Activated T-cell treated with anti-CD3 and anti-CD28 coated beads for 4 hours (primary cell): ENCODE measurements around the gene RSPRY1.

Experiments used
- DNase-seq: peaks from one replicate; pipeline ENCODE4 v3.0.0-alpha.2; 2020

Gene RSPRY1

DNA sequence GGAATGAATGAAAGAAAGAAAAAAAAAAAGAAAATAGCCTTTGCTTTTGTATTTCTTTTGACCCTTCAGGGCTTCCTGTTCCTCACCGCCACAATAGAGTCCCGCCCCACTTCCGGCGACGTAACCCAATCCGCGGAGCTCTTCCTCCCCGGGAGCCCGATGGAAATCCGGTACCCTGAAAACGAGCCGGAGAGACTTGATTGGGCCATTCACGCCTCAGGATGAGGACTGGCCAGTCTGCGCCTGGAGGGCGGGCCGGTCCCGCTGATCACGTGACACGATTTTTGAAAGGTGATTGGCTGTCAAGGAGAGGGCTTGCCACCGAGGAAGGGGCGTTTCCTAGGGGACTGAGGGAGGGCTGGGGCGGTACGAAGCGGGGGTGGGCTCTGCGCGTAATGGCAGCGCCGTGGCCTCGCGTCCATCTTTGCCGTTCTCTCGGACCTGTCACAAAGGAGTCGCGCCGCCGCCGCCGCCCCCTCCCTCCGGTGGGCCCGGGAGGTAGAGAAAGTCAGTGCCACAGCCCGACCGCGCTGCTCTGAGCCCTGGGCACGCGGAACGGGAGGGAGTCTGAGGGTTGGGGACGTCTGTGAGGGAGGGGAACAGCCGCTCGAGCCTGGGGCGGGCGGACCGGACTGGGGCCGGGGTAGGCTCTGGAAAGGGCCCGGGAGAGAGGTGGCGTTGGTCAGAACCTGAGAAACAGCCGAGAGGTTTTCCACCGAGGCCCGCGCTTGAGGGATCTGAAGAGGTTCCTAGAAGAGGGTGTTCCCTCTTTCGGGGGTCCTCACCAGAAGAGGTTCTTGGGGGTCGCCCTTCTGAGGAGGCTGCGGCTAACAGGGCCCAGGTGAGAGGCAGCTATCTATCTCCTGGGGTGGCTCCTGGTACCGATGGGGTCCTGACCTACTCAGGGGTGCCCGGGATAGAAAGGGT is at the start of gene RSPRY1, which contains the start of gene PSME3IP1:
Gene RSPRY1, plus strand, starts transcription at position 385 of the 927 bp plus-strand sequence. CDS start 18,330 bp downstream, outside the sequence.
Gene PSME3IP1, minus strand, starts transcription at position 95 of the 927 bp plus-strand sequence. CDS start 12,185 bp downstream, outside the sequence.
- DNase-seq, result peak; percentile 98

- no peak for DNase-seq
These were observed 49.1 kb upstream of the RSPRY1 start for GRCh38 chr16:57137043-57137442.

DNA sequence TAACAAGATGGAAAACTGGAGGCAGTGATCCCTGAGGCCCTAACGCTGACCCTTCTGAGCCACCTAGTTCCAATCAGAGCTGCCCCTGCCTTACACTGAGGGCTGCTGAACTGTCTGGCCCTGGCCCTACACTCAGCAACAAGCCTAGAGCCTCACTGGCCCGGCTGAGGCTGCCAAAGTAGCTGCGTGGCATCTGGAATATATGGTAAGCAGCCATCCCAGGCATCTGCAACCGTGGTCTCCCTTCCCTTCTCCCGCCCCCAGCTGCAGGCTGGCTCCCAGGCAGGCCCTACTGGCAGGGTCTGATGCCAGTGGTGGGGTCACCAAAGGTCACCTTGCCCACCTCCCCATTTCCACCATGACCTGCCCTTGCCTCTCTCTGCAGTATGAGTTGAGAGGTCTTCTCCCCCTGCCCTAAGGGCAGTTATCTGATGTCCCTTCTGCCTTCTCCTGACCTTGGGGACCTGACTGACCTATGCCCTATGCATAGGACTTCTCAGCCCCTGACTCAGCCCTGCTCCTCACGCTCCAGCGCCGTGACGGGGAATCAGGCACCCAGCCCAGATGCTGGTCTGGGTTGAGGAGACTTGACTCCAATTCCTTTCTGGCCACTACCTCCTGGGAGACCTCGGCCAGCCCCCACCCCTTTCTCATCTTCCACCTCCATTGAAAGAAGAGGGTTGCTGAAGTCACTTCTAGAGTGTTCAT is 48.4 kb upstream of the RSPRY1 start:
- DNase-seq, result no peak

GRCh38 chr16:57138281-57138935 is 47.7 kb upstream of the RSPRY1 start:
- DNase-seq, result no peak

DNA sequence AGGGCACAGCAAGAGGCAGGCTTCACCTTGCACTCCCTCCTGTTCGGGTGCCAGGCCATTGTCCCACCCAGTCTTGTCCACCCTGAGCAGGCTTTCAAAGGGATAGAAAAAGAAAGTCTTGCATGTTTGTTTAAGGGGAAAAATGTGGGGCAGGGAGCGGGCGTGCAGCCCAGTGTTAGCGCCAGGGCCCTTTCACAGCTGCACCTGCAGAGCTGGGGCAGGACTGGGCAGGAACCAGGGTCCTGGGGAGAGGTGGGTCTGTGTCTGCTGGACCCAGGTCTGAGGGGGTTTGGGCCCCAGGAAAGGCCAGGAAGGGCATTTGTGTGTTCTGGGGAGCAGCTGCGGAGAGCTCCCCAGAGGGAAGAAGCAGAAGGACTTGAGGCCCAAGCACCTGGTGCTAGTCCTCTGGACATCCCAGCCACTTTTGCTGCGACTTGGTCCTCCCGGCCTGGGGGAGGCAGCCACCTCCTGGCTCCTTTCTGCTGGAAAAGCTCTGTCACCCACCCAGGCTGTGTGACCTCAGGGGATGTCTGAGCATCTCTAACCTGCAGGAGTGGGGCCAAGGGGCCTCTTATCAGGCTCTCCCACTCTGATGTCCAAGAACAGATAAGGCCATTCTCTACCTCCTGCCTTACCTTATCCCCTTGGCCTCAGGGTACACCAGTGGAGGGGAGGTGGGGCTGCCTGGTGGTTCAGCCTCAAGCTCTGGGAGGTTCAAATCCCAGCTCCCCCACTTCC is 45.0 kb upstream of the RSPRY1 start:
- DNase-seq, result no peak

DNA sequence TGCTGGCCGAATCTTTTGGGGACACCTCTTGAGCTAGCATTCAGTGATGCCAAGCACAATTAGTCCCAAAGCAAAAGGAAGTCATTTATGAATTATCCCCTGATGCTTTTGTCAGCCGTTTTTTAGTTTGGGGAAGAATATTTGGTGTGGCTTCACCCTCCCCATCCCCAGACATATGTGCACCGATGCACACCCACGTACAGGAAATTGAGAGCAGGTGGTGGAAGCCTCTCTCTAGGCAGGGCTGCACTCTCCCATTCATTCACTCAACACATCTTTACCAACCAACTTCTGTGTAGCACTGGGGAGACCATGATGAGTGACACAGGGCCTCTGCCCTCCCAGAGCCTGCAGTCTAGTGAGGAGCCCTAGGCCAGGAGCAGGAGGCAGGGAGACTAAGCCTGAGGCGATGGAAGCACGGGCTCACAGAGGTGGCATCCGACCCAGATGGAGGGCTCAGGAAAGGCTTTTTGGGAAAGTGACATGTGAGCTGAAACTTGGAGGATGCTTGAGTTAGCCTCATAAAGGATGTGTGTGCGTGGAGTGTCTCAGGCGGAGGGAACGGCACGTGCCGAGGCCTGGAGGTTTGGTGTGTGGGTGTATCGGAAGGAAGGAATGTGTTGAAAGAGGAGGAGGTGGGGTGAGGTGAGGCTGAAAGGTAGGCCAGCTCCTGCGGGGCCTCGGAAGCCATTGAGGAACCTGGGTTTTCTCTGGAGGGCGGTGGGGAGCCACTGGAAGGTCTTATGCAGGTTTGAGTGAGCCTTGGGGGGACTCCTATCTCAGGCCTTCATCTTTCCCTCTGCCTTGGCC is 44.1 kb upstream of the RSPRY1 start:
- DNase-seq, result no peak

DNA sequence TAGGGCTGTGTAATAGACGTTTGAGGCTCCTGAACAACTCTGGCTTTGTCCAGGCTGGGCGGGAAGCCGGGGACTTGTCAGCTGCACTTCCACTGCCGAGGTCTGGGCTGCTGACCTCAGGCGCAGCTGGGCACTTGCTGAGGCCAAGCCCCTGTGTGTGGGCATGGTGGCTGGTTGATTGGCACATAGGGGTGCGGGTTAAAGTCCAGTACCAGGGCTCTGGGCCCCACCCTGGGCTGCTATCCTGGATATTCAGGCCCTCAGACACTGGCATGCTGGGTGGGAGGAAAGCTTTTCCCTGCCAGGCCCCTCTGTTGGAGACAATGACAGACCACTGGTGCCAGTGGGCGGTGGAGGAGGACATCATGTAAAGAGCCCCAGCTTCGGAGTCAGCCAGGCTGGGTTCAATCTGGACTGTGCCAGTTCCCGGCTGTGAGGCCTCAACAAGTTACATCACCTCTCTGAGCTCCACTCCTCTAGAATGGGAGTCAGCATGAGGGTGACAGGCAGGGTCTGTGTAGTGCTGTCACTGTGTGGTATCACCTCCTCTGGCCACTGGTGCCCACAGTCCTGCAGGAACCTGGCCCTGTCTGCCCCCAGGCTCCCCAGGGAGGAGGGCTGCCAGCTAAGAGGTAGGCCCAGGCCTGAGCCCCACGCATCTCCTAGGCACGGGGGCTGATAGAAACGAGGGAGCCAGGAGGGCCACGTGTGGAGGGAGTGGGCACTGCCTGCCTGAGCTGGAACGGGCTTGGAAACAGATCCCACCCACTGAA is 42.8 kb upstream of the RSPRY1 start:
- DNase-seq, result no peak

DNA sequence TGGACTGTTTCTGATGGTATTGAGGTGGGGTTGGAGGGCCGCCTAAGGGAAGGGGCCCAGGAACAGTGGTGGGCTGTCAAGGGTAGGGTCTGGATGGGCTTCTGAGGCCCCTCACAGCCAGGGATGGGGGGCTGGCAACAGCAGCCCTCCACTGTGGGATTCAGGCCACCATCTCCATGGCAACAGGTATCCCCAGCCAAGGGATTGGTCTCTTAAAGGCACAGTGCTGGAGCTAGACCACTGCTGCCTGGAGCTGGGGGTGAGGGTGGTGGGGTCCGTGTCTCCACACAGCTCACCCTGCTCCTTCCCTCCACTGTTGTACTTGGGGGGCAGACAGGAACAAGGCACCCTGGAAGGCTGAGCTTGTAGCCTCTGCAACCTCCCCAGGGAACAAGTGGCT is 42.1 kb upstream of the RSPRY1 start:
- DNase-seq, result no peak

DNA sequence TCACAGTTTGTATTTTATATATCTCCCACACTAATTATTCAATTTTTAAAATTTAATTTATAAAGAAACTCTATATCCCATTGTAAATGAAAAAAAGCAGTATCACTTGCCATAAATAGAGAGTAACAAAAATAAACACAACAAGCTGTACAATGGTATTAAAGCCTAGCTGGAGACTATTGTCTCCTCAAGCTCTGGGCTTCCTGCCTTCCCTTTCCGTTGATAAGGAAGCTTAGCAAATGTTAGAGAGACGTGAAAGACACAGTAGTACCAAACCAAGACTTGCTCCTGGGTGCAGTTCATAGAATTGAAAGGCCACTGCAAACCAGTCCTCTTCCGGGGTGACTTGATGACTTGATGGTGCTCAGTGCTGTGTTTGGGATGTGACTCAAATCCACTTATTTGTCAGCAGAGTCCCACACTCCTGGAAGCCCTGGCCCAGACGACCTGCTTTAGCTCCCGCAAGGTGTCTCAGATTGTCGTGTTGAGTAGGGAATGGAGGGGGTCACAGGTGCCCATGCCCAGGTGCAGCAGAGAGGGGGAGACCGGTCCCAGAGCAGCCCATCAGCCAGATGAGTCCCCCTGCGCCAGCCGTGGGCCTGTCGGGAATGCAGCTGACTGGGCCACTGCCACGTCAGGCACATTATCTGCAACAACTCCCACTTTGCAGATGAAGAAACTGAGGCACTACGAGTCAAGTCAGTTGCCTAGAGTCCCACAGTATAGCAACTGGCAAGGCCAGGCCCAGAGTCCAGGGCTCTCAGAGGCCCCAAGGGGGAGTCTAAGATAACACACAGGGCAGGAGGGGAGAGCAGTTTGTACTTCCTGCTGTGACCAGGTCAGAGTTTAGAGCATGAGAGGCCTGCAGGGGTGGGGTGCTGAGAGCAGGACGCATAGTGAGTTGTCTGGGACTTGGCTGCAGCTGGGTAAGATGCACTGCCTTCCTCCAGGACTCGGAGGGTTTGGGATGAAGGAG is 40.8 kb upstream of the RSPRY1 start:
- DNase-seq, result no peak

DNA sequence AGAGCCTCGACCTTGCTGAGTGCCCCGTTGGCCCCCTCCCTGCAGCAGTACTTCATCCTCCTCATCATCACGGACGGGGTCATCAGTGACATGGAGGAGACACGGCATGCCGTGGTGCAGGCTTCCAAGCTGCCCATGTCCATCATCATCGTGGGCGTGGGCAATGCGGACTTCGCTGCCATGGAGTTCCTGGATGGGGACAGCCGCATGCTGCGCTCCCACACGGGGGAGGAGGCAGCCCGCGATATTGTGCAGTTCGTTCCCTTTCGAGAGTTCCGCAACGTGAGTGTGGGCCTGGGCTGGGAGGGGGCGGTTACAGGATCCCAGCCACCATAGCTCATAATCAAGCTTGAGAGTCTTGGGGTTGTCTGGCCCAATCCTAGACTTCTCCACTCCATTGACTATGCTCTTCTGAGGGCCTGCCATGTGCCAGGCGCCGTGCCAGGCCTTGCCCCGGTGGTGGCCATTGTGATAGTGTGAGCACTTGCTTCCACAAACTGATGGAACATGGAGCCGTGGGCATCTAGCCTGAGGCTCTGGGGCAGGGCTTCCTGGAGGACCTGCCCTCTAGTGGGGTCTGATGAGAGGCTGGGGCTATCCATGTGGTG is 40.0 kb upstream of the RSPRY1 start:
- DNase-seq, result no peak

GRCh38 chr16:57146735-57147134 is 39.4 kb upstream of the RSPRY1 start:
- no peak for DNase-seq

GRCh38 chr16:57147381-57148221 is 38.5 kb upstream of the RSPRY1 start:
- DNase-seq, result no peak

DNA sequence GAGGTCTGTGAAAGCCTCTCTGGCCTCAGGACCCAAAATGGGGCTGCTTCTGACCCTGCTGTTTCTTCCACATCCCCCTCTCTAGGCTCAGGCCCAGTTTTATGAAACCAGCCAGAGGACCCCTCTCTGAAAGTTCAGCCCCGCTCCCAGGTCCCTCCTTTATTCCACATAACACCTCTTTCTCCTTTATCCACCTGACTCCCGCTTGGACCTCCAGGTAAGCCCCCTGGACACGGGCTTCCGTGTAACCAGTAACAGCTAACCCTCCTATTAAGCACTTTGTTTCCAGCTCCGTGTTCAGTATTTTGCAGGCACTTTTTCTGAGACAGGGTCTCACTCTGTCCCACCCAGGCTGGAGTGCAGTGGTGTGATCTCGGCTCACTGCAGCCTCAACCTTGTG is 37.6 kb upstream of the RSPRY1 start:
- DNase-seq, result no peak

GRCh38 chr16:57149391-57149790 is 36.7 kb upstream of the RSPRY1 start:
- DNase-seq, result no peak

DNA sequence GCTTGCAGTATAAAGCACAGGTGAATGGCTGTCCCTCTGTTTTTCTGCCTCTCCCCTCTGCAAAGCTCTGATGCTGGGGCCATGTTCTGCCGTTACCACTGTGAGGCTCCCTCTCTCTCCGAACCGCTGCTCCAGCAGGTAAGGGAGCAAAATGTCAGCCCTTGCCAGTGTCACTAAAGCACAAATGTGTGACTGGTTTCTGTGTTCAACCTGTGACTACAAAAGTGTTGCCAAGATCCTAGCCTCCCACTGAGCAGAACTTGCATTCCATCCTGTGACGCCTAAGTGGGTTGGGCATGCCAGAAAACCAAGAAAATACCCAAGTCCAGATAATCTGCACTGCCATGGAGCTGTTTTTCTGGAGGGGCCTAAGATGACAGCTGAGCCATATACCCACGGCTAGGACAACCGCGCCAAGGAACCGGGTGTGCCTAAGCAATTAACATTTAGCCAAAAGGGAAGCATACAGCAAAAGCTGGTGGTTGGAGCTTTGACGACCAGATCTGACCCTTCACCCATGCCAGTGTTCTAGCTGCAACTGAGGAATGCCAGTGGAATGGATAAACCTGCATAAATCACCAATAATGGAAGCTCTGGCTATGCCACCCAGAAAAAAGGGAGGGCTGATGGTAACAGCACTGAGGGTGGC is 35.3 kb upstream of the RSPRY1 start:
- DNase-seq, result no peak

DNA sequence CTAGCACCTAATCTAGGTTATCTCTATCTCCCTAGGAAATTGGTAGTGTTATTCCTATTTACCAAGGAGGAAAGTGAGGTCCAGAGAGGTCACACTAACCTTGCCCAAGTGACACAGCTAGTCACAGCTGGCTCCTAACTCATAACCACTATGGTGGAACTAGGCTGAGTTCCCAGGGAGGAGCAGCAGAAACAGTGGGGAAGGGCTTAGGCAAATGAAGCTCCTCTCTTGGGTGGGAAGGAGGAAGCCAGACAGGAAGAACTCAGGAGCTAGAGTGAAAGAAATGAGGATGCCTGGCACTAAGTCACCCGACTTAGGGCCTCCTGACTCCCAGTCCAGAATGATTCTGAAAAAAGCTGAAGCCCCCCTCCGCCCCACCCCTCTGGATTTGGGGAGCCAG is 34.8 kb upstream of the RSPRY1 start:
- no peak for DNase-seq
